ENCODE results near the gene STK11IP. TPM values are rescaled to one million over a fixed set of nuclear protein-coding genes. Genes with fewer than 3 reads are reported as not detected.

STK11IP gene
- total RNA-seq, 1 donor from 2014 or later, result 47.7 TPM

GRCh38 chr2:219581346-219581745, 16.3 kb upstream of the STK11IP start:
- Mint-ChIP-seq H3K27me3 (ENCODE audit: low read depth) (no peaks in the 10 kb centered on the region), H3K4me1 (peaks cover 24% of the 10 kb centered on the region), H3K9me3 (no peaks in the 10 kb centered on the region), H3K4me3 (no peak overlapping the region), H3K27ac (no peak overlapping the region), H3K36me3 (no peaks in the 10 kb centered on the region)
- no peak for DNase-seq (ENCODE audit: low spot score in 2 of 2, unreplicated experiment in 2 of 2)
- TF ChIP-seq CTCF (IDR thresholded peaks at IDR 0.05; ENCODE audit: unreplicated experiment), result no peak

- no peak for DNase-seq (ENCODE audit: low spot score in 2 of 2, unreplicated experiment in 2 of 2)
- no peak for TF ChIP-seq CTCF (IDR thresholded peaks at IDR 0.05; ENCODE audit: unreplicated experiment)
- peaks cover 34% of the 10 kb centered on the region for H3K4me1 Mint-ChIP-seq
- H3K36me3 Mint-ChIP-seq, result no peaks in the 10 kb centered on the region
- no peaks in the 10 kb centered on the region for H3K9me3 Mint-ChIP-seq
- H3K4me3 Mint-ChIP-seq, result no peak overlapping the region
- H3K27ac Mint-ChIP-seq, result no peak overlapping the region
- no peaks in the 10 kb centered on the region for H3K27me3 Mint-ChIP-seq (ENCODE audit: low read depth)
These were observed 6.6 kb upstream of the STK11IP start for GRCh38 chr2:219591091-219591490.

- H3K36me3 Mint-ChIP-seq, result no peaks in the 10 kb centered on the region
- DNase-seq (ENCODE audit: low spot score in 2 of 2, unreplicated experiment in 2 of 2), result no peak
- H3K9me3 Mint-ChIP-seq, result no peaks in the 10 kb centered on the region
- peaks cover 43% of the 10 kb centered on the region for H3K4me1 Mint-ChIP-seq
- no peak for TF ChIP-seq CTCF (IDR thresholded peaks at IDR 0.05; ENCODE audit: unreplicated experiment)
- no peak overlapping the region for H3K4me3 Mint-ChIP-seq
- no peaks in the 10 kb centered on the region for H3K27me3 Mint-ChIP-seq (ENCODE audit: low read depth)
- peak overlapping the region; percentile 56 for H3K27ac Mint-ChIP-seq
These were observed 4.9 kb upstream of the STK11IP start for GRCh38 chr2:219592736-219593135.

GRCh38 chr2:219593154-219593553, 4.5 kb upstream of the STK11IP start:
- no peak for TF ChIP-seq CTCF (IDR thresholded peaks at IDR 0.05; ENCODE audit: unreplicated experiment)
- no peak for DNase-seq (ENCODE audit: low spot score in 2 of 2, unreplicated experiment in 2 of 2)
- peaks cover 46% of the 10 kb centered on the region for H3K4me1 Mint-ChIP-seq
- no peaks in the 10 kb centered on the region for H3K9me3 Mint-ChIP-seq
- H3K4me3 Mint-ChIP-seq, result no peak overlapping the region
- H3K27me3 Mint-ChIP-seq (ENCODE audit: low read depth), result no peaks in the 10 kb centered on the region
- H3K36me3 Mint-ChIP-seq, result no peaks in the 10 kb centered on the region
- no peak overlapping the region for H3K27ac Mint-ChIP-seq

- DNase-seq (ENCODE audit: low spot score in 2 of 2, unreplicated experiment in 2 of 2), result peak in 1 of 2 experiments; percentile 60
- Mint-ChIP-seq H3K27ac (peak overlapping the region; percentile 100), H3K4me3 (peak overlapping the region; percentile 96), H3K9me3 (no peaks in the 10 kb centered on the region), H3K27me3 (ENCODE audit: low read depth) (no peaks in the 10 kb centered on the region), H3K4me1 (peaks cover 51% of the 10 kb centered on the region), H3K36me3 (no peaks in the 10 kb centered on the region)
- TF ChIP-seq CTCF (IDR thresholded peaks at IDR 0.05; ENCODE audit: unreplicated experiment), result no peak
These were observed 2.4 kb upstream of the STK11IP start for GRCh38 chr2:219595256-219595655.

GRCh38 chr2:219596954-219597551, 604 bp upstream of the STK11IP start:
- no peaks in the 10 kb centered on the region for H3K27me3 Mint-ChIP-seq (ENCODE audit: low read depth)
- H3K27ac Mint-ChIP-seq, result peak overlapping the region; percentile 100

More at GRCh38 chr2:219596954-219597551, 604 bp upstream of the STK11IP start:
- DNase-seq (ENCODE audit: low spot score in 2 of 2, unreplicated experiment in 2 of 2), result no peak
- H3K9me3 Mint-ChIP-seq, result no peaks in the 10 kb centered on the region
- H3K36me3 Mint-ChIP-seq, result peaks cover 6% of the 10 kb centered on the region
- peaks cover 51% of the 10 kb centered on the region for H3K4me1 Mint-ChIP-seq
- no peak for TF ChIP-seq CTCF (IDR thresholded peaks at IDR 0.05; ENCODE audit: unreplicated experiment)
- H3K4me3 Mint-ChIP-seq, result peak overlapping the region; percentile 96

Measured in mesothelial cell of epicardium (in vitro differentiated cells).